ENCODE data around the gene BAZ1B.
"Not testable (repeated sequence)": the region's sequence is repeated elsewhere in the genome, so short reads cannot be mapped to it uniquely, and the experiment has no call there.

BAZ1B gene

DNA sequence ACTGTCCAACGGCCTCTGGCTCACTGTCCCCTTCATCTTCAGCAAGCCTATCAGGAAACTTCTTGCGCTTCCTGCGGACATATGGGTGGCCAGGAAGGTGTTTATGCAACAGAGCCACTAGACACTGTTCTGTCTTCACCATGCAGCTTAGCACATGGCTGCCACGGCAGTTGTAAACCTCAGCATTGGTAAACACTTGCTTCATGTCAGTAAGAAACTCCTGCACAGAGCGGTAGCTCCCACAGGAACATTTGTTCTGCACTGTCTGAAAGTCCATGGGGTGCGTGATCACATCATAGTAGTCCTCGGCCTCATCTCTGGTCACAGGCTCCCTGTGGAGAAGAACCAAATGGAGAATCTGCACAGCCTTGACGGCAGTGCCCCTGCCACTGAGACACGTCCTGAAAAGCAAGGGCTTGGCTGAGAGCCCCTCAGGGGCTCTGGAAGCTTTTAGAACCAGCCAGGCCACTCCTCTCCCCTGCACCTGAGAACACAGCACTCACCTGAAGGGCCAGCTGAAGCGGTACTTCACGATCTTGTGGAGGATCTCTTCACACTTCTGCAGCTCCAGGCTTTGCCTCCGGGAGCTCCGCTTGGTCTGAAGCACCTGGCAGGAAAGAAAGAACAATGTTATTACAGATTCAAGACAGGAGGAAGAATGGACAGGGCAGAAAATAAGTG is 79.7 kb downstream of the BAZ1B start:
- no peak for DNase-seq

DNA sequence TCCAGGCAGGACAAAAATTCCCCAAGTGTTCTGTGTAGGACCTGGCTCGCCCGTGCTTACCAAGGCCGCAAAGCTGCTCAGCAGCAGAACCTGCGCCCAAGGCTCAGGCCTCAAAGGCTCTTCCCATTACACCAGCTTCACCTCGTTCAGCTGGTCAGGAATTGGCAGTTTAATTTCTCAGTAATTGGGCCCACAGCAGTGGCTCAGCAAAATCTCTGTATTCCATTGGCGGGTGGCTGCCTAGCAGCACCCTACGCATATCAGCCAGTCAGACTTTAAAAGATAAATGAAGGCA is 82.7 kb downstream of the BAZ1B start:
- no peak for DNase-seq

DNA sequence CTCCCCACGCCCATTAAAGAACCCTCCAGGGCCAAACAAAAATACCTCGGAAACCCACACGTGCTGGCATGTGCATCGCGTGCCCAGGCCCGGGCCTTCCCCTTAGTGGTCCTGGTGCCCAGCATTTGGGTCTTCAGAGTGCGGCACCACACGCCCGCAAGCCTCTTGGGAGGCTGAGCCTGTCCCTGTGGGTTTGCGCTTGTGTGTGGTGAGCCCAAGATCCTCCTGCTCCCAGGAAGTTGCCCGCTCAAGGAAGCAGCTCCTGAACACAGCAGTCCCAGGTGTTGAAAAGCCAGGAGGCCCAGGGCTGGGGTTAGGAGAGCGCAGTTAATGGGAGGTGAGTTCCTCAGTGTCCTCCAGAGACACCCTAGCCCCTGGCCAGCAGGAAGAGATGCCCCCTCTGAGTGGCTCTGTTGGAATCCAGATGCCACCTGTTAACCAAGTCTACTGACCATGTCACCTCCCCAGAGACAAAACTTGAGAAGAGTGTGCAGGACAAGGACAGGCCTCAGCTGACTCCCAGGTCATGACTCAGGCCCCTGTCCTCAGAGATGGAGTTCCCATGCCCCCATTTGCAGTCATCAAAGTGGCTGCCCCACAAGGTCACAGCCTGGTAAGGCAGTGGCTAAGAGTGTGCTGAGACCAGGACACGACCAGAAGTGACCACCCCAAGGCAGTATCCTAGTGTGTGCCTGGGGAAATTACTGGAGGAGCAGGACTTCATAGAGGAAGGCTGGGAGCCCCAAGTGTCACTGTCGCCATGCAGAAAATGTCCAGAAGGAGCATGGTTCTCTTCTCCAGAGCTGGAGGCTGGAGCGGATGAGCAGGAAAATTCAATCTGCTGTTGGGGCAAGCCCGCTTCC is 83.3 kb downstream of the BAZ1B start:
- DNase-seq = no peak

DNA sequence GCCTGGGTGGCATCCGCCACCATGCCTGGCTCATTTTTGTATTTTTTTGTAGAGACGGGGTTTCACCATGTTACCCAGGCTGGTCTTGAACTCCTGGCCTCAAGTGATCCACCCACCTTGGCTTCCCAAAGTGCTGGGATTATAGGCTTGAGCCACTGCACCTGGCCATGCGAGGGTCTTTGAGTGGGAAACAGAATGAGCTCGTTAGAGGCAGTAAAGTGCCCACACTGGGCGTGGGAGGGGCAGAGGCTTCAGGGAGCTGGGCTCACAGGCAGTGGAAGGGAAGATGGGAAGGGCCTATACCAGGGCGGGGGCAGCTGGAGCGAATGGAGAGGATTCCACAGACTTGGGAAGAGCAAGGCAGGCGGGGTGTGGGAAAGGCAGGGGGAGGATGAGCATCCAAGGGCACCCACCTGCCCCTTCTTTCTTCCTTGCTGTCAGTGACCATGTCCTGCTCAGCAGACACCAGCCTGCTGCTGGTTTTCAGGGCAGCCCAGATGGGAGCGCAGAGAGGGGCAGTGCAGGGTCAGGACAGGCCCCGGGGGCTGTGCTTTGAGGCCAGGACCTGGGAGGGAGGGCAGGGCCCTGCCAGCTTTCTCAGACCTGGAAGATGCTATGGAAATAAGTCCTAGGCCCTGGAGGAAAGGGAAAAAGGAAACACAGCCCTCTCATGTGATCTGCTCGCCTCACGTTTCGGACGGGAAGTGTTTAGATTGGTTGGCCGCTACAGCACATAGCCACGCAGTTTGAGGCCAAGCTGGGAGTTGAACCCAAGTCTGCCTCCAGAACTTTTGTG is 84.3 kb downstream of the BAZ1B start:
- DNase-seq = no peak

DNA sequence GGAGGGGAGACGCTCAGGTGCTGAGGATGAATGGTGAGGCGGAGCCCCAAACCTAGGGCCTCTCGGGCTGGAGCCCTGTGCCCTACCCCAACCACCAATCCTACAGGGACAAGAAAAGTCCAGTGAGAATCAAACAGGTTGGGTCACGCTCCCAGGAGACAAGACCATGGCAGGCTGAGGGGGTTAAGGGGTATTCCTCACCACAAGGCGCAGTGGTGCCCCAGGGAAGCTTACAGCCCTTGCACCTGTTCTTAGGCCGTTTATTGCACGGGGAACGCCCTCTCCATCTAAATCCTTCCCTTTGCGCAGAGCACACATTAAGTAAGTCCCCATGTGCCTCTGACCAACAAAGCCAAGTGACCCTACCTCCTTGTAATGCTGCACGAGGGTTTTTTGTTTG is 85.0 kb downstream of the BAZ1B start:
- DNase-seq = no peak

DNA sequence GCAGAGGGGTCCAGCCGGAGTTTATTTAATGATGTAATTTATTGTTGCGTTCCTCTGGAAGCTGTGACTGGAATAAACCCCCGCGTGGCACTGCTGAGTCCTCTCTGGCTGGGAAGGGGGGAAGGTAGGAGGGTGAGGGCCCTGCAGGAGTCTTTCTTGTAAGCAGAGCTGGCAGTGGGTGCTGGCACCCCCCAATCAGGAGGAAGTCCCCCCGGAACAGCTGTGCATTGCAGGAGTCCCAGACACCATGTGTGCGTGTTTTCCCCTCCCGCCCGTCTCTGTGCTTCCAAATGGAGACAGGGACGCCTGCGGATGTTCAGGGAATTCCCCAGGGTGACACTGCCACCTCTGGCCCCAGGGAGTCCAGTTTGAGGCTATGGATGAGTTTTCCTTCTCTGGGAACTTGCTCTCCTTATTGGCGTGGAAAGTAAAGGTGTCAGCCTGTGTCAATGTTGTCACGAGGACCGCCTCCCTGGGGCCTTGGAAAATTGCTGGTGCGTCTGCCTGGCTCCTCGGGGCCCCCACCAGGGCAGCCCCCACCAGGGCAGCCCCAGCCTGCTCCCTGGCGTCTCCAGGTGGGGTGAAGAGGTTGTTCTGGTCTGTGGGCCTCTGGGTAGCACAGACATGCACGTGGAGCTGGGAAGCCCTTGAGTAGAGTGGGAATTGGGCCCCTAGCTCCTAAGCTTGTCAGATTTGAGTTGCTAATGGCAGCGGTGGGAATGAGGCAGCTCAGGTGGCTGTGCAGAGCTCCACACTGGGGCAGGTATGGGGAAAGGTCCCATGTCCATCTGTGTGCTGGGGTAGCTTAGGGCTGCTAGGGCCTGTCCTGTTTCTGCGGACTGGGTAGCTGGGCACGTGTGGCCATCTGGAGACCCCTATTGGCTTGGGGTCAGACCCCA is 85.8 kb downstream of the BAZ1B start:
- no peak for DNase-seq

DNA sequence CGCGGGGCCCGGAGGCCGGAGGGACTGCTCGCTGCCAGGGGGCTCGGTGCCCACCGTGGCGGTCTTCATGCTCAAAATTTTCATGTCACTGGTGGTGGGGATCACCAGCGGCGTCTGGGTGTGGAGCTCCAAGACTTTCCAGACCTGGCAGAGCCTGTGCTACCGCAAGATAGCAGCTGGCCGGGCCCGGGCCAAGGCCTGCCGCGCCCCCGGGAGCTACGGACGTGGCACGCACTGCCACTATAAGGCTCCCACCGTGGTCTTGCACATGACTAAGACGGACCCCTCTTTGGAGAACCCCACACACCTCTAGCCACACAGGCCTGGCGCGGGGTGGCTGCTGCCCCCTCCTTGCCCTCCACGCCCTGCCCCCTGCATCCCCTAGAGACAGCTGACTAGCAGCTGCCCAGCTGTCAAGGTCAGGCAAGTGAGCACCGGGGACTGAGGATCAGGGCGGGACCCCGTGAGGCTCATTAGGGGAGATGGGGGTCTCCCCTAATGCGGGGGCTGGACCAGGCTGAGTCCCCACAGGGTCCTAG is 86.6 kb downstream of the BAZ1B start:
- DNase-seq = no peak

DNA sequence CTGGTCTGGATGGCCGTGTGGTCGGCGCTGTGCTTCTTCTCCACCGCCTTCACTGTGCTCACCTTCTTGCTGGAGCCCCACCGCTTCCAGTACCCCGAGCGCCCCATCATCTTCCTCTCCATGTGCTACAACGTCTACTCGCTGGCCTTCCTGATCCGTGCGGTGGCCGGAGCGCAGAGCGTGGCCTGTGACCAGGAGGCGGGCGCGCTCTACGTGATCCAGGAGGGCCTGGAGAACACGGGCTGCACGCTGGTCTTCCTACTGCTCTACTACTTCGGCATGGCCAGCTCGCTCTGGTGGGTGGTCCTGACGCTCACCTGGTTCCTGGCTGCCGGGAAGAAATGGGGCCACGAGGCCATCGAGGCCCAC is 87.4 kb downstream of the BAZ1B start:
- no peak for DNase-seq

DNA sequence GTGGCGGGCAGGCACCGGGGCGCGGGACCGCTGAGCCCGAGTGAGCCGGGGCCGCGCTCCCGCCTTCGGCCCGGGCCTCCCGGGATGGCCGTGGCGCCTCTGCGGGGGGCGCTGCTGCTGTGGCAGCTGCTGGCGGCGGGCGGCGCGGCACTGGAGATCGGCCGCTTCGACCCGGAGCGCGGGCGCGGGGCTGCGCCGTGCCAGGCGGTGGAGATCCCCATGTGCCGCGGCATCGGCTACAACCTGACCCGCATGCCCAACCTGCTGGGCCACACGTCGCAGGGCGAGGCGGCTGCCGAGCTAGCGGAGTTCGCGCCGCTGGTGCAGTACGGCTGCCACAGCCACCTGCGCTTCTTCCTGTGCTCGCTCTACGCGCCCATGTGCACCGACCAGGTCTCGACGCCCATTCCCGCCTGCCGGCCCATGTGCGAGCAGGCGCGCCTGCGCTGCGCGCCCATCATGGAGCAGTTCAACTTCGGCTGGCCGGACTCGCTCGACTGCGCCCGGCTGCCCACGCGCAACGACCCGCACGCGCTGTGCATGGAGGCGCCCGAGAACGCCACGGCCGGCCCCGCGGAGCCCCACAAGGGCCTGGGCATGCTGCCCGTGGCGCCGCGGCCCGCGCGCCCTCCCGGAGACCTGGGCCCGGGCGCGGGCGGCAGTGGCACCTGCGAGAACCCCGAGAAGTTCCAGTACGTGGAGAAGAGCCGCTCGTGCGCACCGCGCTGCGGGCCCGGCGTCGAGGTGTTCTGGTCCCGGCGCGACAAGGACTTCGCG is 88.0 kb downstream of the BAZ1B start:
- DNase-seq = no peak

DNA sequence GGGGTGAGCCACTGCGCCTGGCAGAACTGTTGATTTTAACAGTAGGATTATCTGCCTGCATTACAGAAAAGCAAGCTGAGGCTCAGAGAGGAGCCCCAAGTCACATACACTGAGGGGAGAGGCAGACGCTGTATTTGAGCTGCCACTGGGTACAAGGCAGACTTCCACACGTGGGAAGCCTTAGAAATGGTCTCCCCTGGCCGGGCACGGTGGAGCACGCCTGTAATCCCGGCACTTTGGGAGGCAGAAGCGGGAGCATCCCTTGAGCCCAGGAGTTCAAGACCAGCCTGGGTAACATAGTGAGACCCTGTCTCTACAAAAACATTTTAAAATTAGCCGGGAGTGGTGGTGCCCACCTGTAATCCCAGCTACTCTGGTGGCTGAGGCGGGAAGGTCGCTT is 89.4 kb downstream of the BAZ1B start:
- DNase-seq = no peak

DNA sequence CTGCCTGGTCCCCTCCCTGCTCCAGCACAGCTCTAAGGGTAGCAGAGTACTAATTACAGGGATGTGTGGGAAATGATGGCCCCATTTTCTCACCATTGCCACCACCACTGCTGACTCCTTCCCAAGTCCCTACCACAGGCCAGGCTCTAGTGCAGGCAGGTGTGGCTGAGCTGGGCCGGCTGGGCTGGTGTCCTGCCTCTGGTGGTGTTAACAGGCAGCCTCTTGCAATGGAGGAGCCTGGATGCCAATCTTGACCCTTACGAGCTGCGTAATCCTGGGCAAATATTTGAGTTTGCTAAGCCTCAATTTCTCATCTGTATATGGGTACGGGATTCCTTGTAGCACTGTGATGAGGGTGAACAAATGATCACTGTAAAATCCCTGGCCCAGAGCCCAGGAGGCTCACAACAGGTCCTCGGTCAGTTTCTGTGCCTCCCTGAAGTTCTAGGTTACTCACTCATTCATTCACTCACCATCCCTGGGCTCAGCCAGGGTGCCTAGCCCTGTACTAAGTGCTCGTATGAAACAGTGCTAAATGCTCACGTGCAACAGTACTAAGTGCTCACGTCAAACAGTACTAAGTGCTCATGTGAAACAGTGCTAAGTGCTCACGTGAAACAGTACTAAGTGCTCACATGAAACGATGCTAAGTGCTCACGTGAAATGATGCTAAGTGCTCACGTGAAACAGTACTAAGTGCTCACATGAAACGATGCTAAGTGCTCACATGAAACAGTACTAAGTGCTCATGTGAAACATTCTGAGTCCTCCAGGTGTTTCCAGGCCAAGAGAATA is 90.9 kb downstream of the BAZ1B start:
- no peak for DNase-seq

DNA sequence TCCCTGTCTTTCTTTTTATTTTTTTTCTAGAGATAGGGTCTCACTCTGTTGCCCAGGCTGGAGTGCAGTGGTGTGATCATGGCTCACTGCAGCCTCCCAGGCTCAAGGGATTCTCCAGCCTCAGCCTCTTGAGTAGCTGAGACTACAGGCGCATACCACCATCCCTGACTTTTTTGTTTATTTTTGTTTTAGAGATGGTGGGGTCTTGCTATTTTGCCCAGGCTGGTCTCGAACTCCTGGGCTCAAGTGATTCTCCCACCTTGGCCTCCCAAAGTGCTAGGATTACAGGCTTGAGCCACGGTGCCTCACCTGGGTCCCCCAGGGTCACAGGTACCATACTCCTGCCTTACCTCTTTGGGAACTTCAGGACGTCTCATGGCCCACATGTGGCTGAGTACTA is 91.6 kb downstream of the BAZ1B start:
- not testable (repeated sequence) for DNase-seq

DNA sequence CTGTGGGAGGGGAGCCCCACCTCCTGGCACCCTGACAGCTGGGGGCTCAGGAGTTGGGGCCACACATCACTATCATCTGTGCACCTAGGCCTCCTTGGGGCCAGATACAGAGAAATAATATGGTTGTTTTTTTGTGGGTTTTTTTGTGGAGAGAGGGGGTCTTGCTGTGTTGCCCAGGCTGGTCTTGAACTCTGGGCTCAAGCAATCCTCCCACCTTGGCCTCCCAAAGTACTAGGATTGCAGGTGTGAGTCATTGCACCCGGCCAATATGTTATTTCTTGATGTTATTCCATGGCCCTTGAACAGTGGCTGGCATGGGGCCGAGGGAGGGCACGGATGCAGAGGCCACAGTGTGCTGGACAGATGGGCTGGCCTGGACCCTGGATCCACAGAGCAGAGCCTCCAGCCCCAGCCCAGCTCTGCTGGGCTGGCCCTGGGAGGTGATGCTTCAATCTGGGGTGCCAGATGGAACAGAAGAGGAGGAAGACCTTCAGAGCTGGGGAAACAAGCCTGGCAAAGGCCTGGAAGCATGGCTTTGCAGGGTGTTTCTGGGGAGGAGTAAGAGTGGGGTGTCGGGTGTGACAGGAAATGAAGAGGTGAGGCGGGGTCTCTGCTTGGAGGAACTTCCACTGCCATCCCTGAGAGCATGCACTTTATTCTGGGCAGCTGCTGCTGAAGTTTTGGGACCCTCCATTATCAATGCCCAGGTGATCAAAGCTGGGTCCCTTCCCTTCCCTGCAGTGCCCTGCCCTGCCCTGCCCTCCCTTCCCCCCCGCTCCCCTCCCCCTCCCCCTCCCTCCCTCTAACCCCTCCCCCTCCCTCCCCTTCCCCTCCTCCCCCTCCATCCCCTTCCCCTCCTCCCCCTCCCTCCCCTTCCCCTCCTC is 92.2 kb downstream of the BAZ1B start:
- no peak for DNase-seq

DNA sequence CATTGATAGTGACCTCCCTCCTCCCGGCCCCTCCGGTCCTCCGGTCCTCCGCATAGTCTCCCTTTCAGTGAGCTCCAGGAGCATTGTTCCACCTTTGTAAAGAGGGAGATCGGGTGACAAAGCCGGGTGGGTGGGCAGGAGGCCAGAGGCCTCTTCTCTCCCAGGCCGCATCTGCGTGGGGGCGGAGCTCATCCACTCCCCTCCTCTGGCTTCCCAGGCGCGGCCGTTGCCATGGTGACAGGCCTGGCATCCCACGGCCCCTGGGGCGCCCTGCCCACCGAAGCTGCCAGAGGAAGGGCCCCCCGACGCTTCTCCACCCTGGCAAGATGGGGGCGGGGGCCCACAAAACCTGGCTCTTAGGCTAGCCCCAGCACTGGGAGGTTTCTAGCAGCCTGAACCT is 92.9 kb downstream of the BAZ1B start:
- peak; percentile 23 for DNase-seq

DNA sequence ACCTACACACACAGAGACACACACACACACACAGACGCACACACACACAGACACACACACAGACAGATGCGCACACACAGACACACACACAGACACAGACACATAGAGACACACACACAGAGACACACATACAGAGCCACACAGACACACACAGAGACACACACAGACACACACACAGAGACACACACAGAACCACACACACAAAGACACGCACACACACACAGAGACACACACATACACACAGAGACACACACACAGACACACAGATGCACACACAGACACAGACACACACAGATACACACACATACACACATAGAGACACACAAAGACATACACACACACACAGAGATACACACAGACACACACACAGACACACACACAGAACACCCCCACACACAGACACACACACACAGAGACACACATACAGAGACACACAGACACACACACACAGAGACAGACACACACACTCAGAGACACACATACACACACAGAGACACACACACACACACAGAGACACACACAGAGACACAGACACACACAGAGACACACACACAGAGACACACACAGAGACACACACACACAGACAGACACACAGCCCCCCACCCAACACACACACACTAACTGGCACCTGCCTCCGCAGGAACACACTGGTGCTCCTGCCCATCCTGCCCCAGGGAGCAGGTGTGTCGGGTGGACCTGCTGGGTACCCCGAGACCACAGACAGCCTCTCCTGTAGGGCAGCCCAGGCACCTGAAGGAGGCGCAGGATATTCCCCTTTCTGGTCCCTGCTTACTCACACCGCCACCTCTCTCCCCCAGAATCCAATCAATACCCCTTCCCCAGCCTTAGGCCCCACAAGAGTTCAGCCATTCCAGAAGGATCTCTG is 93.9 kb downstream of the BAZ1B start:
- no peak for DNase-seq

DNA sequence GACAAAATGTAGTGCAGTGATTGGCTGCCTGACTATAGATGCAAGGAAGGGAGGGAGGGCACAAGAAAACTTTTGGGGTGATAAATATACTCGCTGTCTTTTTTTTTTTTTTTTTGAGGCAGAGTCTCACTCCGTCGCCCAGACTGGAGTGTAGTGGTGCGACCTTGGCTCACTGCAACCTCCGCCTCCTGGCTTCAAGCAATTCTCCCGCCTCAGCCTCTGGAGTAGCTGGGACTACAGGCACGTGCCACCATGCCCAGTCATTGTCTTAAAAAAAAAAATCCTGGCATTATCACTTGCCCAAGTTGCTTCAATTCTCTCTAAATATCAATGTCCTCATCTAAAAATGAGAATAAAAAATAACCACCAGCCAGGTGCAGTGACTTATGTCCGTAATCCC is 96.1 kb downstream of the BAZ1B start:
- no peak for DNase-seq

DNA sequence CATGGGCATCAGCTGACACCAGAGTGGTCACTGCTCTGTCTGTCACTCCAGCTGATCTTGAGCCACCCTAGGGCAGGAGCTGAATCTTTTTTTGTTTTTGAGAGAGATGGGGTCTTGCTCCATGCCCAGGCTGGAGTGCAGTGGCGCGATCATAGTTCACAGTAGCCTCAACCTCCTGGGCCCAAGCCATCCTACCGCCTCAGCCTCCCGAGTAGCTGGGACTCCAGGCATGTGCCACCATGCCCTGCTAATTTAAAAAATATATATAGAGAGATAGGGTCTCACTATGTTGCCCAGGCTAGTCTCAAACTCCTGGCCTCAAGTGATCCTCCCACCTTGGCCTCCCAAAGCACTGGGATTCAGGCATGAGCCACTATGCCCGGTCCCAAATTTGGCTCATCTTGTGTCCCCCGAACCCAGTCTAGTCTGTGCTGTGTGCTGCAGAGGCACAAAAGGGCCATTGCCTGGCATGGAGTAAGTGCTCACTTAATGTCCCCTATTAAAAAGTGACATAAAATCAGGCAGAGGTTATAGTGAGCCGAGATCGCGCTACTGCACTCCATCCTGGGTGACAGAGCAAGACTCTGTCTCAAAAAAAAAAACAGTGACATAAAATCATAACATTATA is 96.6 kb downstream of the BAZ1B start:
- no peak for DNase-seq

DNA sequence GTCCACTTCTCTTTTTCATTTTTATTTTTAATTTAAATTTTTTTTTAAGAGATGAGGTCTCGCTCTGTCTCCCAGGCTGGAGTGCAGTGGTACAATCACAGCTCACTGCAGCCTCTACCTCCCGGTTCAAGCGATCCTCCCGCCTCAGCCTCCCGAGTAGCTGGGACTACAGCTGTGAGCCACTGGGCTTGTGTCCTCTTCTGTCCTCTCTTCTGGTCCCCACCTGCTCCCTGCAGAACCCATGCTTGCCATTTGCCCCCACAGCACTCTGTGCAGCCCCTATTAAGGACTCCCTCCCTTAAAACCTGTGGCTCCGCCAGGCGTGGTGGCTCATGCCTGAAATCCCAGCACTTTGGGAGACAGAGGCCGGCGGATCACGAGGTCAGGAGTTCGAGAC is 97.6 kb downstream of the BAZ1B start:
- DNase-seq = no peak

All from NCI-H1417 treated with DMSO at 0.1 percent for 48 hours (cell line).